PC-9 (cell line): Measurements from ENCODE around the gene HAUS3. TPM values are rescaled to one million over a fixed set of nuclear protein-coding genes. Genes with fewer than 3 reads are reported as not detected.

Experiments used
- BruUV-seq: library from RNA; stranded (reverse); fragments of 400-500 nt; replicated peaks from 2 replicates; lab custom pipeline; 2021; lab: Mats Ljungman, UMichigan
- CTCF ChIA-PET: fragments of 300-600 bp; sonication (Branson Sonifier 250); formaldehyde crosslinking; loops from one replicate; lab custom pipeline; 2022; ENCODE audit warnings: antibody characterized with exemption; lab: Charles Lee
- POLR2A ChIA-PET: fragments of 300-600 bp; sonication (Branson Sonifier 250); formaldehyde crosslinking; loops from one replicate; lab custom pipeline; 2022; ENCODE audit warnings: antibody characterized with exemption; ENCODE audit not compliant: unreplicated experiment; lab: Charles Lee
- DNase-seq, 2 experiments: peaks; one replicate each; pipeline versions ENCODE4 v3.0.0 to v3.0.0-alpha.2; 2015 to 2022; ENCODE audit warnings: mixed read lengths in 1 of 2
- H2AFZ ChIP-seq: fragments of 200-600 bp; sonication (generic); 2 replicates; pipeline ENCODE4 v1.8.1; 2017; ENCODE audit warnings: antibody characterized with exemption
- H3F3A ChIP-seq: fragments of 200-600 bp; sonication (generic); 2 replicates; pipeline ENCODE4 v1.8.1; 2017; ENCODE audit warnings: antibody characterized with exemption, mild to moderate bottlenecking, low read depth; ENCODE audit not compliant: insufficient read depth
- H3K27ac ChIP-seq: fragments of 200-600 bp; sonication (generic); 2 replicates; pipeline ENCODE4 v1.6.1; 2016; ENCODE audit warnings: mixed run types
- H3K27me3 ChIP-seq: fragments of 200-600 bp; sonication (generic); 2 replicates; pipeline ENCODE4 v1.6.1; 2016; ENCODE audit warnings: low read depth, mixed run types; ENCODE audit not compliant: insufficient read depth
- H3K36me3 ChIP-seq: fragments of 200-600 bp; sonication (generic); 2 replicates; pipeline ENCODE4 v1.6.1; 2016; ENCODE audit warnings: low read depth, mixed run types
- H3K4me1 ChIP-seq: fragments of 200-600 bp; sonication (generic); replicated peaks from 2 replicates; pipeline ENCODE4 v1.6.1; 2016; ENCODE audit warnings: mixed run types; ENCODE audit not compliant: insufficient read depth
- H3K4me2 ChIP-seq: fragments of 200-600 bp; sonication (generic); 2 replicates; pipeline ENCODE4 v1.6.1; 2017; ENCODE audit warnings: mixed run types
- H3K4me3 ChIP-seq: fragments of 200-600 bp; sonication (generic); 2 replicates; pipeline ENCODE4 v1.6.1; 2016; ENCODE audit warnings: mixed run types
- H3K79me2 ChIP-seq: fragments of 200-600 bp; sonication (generic); 2 replicates; pipeline ENCODE4 v1.6.1; 2017; ENCODE audit warnings: low read depth, mixed run types
- H3K9me2 ChIP-seq: fragments of 200-600 bp; sonication (generic); 2 replicates; pipeline ENCODE4 v1.8.1; 2017; ENCODE audit warnings: mild to moderate bottlenecking; ENCODE audit not compliant: insufficient read depth
- H3K9me3 ChIP-seq: fragments of 200-600 bp; sonication (generic); 2 replicates; pipeline ENCODE4 v1.8.1; 2016; ENCODE audit warnings: low read depth; ENCODE audit not compliant: insufficient read depth
- H4K20me1 ChIP-seq: fragments of 200-600 bp; sonication (generic); 2 replicates; pipeline ENCODE4 v1.8.1; 2017; ENCODE audit not compliant: insufficient read depth
- EZH2 ChIP-seq: fragments of 200-600 bp; sonication (generic); IDR thresholded peaks from 2 replicates; pipeline ENCODE4 v1.8.0; 2017; ENCODE audit warnings: antibody characterized with exemption, low read depth
- intact Hi-C: fragments of 100-400 bp; cut with micrococcal nuclease; formaldehyde crosslinking; loops from one replicate; pipeline ENCODE4 v1.10.0; 2022; ENCODE audit not compliant: unreplicated experiment
- total RNA-seq: library from RNA; stranded (reverse); gene quantifications from 2 replicates; pipeline ENCODE4 v1.2.3, GENCODE V29; 2021
- TF ChIP-seq, protein P1 (sequence below): fragments of 200-600 bp; sonication (generic); conservative IDR thresholded peaks from 2 replicates; pipeline ENCODE4 v1.6.1; 2017; ENCODE audit warnings: mixed run types, antibody characterized with exemption, mild to moderate bottlenecking, moderate library complexity

The HAUS3 gene
- total RNA-seq, 1 experiment from 2014 or later: 16.2 TPM

- no peak overlapping the region for H3K4me2 ChIP-seq
Measured at GRCh38 chr4:2256156-2256731, 14.3 kb upstream of the HAUS3 start.

DNA sequence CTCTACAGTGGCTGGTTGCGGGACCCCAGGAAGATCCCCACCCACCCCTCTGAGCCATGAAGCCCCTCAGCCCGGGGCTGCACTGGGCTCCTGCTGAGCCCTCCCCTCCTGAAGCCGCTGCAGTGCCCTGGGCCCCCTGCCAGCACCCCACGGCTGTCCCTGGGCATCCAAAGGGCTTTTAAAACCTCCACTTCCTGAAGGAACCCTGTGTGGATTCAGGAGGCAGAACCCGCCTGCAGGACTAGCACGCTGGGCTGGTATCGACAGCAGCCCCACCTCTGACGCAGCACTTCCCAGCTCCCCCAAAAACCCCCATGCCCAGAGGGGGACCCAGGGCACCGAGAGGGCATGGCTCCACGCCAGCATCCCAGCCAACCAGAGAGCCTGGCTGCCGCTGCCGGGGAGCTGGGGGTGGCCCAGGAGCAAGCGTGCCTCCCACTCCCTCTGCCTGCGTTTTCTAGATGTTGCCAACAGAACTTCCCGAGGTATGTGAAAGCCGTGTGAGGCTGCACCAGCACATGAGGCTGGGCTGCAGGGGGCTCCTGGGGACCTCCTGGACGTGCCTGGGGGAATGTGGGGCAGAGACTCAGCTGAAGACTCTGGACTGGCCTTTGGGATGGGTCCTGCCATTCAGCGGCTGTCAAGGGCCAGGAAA lies 13.7 kb upstream of the HAUS3 start:
- H3K27me3 ChIP-seq: no peaks in the 10 kb centered on the region
- TF ChIP-seq EZH2: no peak
- TF ChIP-seq, protein P1, sequence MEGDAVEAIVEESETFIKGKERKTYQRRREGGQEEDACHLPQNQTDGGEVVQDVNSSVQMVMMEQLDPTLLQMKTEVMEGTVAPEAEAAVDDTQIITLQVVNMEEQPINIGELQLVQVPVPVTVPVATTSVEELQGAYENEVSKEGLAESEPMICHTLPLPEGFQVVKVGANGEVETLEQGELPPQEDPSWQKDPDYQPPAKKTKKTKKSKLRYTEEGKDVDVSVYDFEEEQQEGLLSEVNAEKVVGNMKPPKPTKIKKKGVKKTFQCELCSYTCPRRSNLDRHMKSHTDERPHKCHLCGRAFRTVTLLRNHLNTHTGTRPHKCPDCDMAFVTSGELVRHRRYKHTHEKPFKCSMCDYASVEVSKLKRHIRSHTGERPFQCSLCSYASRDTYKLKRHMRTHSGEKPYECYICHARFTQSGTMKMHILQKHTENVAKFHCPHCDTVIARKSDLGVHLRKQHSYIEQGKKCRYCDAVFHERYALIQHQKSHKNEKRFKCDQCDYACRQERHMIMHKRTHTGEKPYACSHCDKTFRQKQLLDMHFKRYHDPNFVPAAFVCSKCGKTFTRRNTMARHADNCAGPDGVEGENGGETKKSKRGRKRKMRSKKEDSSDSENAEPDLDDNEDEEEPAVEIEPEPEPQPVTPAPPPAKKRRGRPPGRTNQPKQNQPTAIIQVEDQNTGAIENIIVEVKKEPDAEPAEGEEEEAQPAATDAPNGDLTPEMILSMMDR: no peak
- H3K4me2 ChIP-seq: no peak overlapping the region
- no peak overlapping the region for H3K27ac ChIP-seq
- H3K4me1 ChIP-seq: 0 out of 2 replicates have a peak, but pooled peaks cover 2% of the 10 kb centered on the region
- H3F3A ChIP-seq: no peaks in the 10 kb centered on the region
- no peak overlapping the region for H2AFZ ChIP-seq
- DNase-seq: no peak
- H3K9me2 ChIP-seq: no peaks in the 10 kb centered on the region
- peaks cover 5% of the 10 kb centered on the region; the same call in 1 of the 2 replicates for H4K20me1 ChIP-seq
- no peaks in the 10 kb centered on the region for H3K79me2 ChIP-seq
- H3K36me3 ChIP-seq: no peaks in the 10 kb centered on the region
- ChIA-PET CTCF (no interaction called here), POLR2A (no interaction called here)
- no peak overlapping the region for H3K4me3 ChIP-seq
- no TSS peak for BruUV-seq
- H3K9me3 ChIP-seq: no peaks in the 10 kb centered on the region
- intact Hi-C loops: no loop called here

More at GRCh38 chr4:2256156-2256731, 14.3 kb upstream of the HAUS3 start:
- intact Hi-C loops: no loop called here
- Histone ChIP-seq H3K9me3 (no peaks in the 10 kb centered on the region), H3K4me1 (0 out of 2 replicates have a peak, but pooled peaks cover 5% of the 10 kb centered on the region), H4K20me1 (peaks cover 5% of the 10 kb centered on the region; the same call in 1 of the 2 replicates), H3F3A (no peaks in the 10 kb centered on the region), H3K27ac (no peak overlapping the region), H3K79me2 (no peaks in the 10 kb centered on the region), H3K9me2 (no peaks in the 10 kb centered on the region), H2AFZ (no peak overlapping the region), H3K27me3 (no peaks in the 10 kb centered on the region), H3K36me3 (no peaks in the 10 kb centered on the region), H3K4me3 (no peak overlapping the region)
- BruUV-seq: no TSS peak
- CTCF ChIA-PET: no interaction called here
- TF ChIP-seq, protein P1: no peak
- no peak for TF ChIP-seq EZH2
- DNase-seq: no peak
- POLR2A ChIA-PET: no interaction called here

- ChIA-PET POLR2A (no interaction called here), CTCF (no interaction called here)
- no peak for TF ChIP-seq EZH2
- TF ChIP-seq, protein P1: no peak
- Histone ChIP-seq H2AFZ (no peak overlapping the region), H4K20me1 (peaks cover 5% of the 10 kb centered on the region; the same call in 1 of the 2 replicates), H3K36me3 (no peaks in the 10 kb centered on the region), H3K4me2 (no peak overlapping the region), H3K4me1 (no peaks in the 10 kb centered on the region), H3K79me2 (no peaks in the 10 kb centered on the region), H3K4me3 (no peak overlapping the region), H3K27me3 (no peaks in the 10 kb centered on the region), H3K27ac (no peak overlapping the region), H3K9me3 (no peaks in the 10 kb centered on the region), H3F3A (no peaks in the 10 kb centered on the region), H3K9me2 (no peaks in the 10 kb centered on the region)
- BruUV-seq: no TSS peak
- no peak for DNase-seq
- intact Hi-C loops: no loop called here
Measured at GRCh38 chr4:2254665-2255500, 13.0 kb upstream of the HAUS3 start.
